Activated gamma-delta T cell treated with anti-CD3 and anti-CD28 coated beads, Interleukin-2, amount 50 U/mL, for 16 hours (primary cell): Measurements from ENCODE around the gene C16orf54.
"Not testable (repeated sequence)": the region's sequence is repeated elsewhere in the genome, so short reads cannot be mapped to it uniquely, and the experiment has no call there.

ENCODE experiments used
- DNase-seq: peaks from one replicate; pipeline ENCODE4 v3.0.0-alpha.2; 2020; ENCODE audit warnings: low read depth

Gene C16orf54

GRCh38 chr16:29707160-29707559, 38.6 kb downstream of the C16orf54 start:
- not testable (repeated sequence) for DNase-seq

GRCh38 chr16:29705030-29705429, 40.8 kb downstream of the C16orf54 start:
- DNase-seq, result no peak

DNA sequence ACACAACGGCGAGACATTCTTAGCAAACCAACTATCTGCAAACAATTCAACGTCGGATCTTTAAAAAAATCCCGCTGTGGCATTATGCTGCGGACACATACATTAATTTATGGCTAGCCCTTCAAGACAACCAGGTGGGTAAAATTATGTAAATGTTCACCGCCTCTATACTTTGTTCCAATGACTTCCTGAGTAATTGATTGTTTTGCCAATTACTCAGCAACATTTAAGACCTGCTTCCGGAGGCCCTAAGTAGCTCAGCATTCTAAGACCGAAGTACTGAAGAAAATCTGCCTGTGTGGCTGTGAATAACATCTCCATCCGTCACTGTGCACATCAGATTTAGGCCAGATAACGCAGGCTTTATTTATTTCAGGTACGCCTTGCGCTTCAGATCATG, 43.5 kb downstream of the C16orf54 start:
- no peak for DNase-seq

- DNase-seq, result no peak
Measured at GRCh38 chr16:29701214-29701555, 44.6 kb downstream of the C16orf54 start.

DNA sequence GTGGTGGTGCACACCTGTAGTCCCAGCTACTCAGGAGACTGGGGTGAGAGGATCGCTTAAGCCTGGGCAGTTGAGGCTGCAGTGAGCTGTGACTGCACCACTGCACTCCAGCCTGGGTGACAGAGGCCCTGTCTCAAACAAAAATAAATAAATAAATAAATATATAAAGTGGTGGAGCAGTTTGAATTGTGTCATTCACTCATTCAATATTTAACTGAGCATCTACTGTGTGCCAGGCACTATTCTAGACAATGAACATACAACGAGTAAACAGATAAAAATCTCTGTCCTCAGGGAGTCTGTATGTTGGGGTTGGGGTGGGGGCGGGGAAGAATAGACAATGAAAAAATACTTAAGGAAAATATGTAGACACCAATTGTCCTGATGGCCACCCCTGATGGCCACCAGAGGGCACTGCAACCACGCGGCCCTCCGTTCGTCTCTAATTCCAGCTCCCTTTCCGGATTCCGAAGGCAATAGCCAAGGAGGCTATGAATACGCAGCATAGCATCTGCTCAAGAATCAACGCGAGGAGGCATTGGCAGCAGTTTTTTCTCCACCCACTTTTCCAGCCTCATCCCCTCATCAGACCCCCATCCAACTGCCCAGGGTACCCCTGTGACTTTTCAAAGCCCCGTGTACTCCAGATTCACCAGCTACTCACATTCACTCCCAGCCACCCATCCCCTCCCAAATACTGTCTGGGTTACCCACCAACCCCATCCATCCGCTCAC, 45.4 kb downstream of the C16orf54 start:
- peak; percentile 65 for DNase-seq

GRCh38 chr16:29699324-29700219, 46.2 kb downstream of the C16orf54 start:
- no peak for DNase-seq

GRCh38 chr16:29698484-29699323, 47.1 kb downstream of the C16orf54 start:
- DNase-seq, result no peak

DNA sequence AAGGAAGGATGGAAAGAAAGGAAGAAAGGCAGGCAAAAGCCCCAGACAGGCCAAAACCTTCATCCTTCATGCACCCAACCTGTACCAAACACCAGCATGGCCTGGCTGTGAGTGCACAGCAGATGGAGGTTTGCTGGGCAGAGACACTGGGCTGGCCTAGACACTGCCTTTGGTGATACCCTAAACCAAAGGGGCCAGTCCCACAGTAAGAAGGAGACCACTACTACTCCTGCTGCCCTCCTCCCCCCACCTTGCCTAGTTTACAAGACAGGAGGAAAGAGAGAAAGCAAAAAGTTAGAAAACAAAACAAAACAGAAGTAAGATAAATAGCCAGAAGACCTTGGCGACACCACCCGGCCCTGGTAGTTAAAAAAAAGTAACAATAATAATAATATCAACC, 47.7 kb downstream of the C16orf54 start:
- DNase-seq, result no peak

- no peak for DNase-seq
Measured at GRCh38 chr16:29697391-29697790, 48.4 kb downstream of the C16orf54 start.

GRCh38 chr16:29696881-29697331, 48.9 kb downstream of the C16orf54 start:
- no peak for DNase-seq

DNA sequence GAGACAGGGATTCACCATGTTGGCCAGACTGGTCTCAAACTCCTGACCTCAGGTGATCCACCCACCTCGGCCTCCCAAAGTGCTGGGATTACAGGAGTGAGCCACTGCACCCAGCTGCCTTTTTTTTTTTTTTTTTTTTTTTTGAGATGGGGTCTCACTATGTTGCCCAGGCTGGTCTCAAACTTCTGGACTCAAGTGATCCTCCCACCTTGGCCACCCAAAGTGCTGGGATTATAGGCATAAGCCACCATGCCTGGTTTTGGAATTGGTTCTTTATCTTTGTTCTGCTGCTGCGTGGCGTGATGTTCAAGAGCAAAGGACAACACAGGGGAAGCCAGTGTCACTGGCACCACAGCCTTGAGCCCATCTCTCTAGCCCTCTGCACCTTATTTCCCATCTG, 50.1 kb downstream of the C16orf54 start:
- not testable (repeated sequence) for DNase-seq

GRCh38 chr16:29694384-29695195, 51.2 kb downstream of the C16orf54 start:
- no peak for DNase-seq

DNA sequence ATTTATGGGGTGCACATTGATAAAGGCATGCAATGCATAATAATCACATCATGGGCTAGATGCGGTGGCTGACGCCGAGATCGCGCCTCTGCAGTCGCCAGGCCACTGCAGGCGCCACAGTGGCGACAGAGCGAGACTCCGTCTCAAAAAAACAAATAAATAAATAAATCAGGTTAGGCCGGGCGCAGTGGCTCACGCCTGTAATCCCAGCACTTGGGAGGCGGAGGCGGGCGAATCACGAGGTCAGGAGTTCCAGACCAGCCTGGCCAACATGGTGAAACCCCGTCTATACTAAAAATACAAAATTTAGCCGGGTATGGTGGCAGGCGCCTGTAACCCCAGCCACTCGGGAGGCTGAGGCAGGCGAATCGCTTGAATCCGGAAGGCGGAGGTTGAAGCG, 53.2 kb downstream of the C16orf54 start:
- DNase-seq, result not testable (repeated sequence)
